CD4-positive, alpha-beta T cell treated with Interleukin-21 for 1 hour (primary cell): ENCODE results near the gene DDX31.

Experiments
- DNase-seq: peaks from one replicate; pipeline ENCODE4 v3.0.0-alpha.2; 2020

The DDX31 gene

GRCh38 chr9:132671620-132672412 lies 2.0 kb upstream of the DDX31 start:
- no peak for DNase-seq

- DNase-seq = peak; percentile 80
Measured at GRCh38 chr9:132670457-132671391, 941 bp upstream of the DDX31 start, which contains the start of gene GTF3C4. Gene GTF3C4, plus strand, starts transcription at chr9:132670464. Its CDS starts 135 bp downstream, at chr9:132670599.

GRCh38 chr9:132669319-132669697 lies 475 bp downstream of the DDX31 start:
- no peak for DNase-seq

- no peak for DNase-seq
Measured at GRCh38 chr9:132663851-132664250, 5.9 kb downstream of the DDX31 start.

DNA sequence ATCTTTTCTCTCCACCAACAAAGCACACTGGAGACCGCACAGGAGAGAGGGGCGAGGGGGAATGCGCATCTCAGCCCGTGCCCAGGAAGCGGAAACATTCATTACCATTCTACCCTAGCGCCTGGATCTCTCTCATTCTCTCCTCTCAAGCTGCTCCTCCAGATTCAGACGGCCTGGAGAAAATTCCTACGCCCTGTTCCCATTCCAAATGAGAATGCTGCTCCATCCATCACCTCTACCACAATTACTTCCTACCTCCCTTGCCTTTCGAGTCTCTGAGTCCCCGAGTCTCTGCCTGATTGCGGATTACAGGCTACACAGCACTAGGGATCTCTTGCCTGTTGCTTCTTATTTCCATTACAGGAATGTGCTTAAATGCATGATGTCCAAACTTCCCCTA lies 6.7 kb downstream of the DDX31 start:
- DNase-seq = no peak

- DNase-seq = no peak
Measured at GRCh38 chr9:132662152-132662945, 7.4 kb downstream of the DDX31 start.

- DNase-seq = no peak
Measured at GRCh38 chr9:132656299-132656698, 13.5 kb downstream of the DDX31 start.

DNA sequence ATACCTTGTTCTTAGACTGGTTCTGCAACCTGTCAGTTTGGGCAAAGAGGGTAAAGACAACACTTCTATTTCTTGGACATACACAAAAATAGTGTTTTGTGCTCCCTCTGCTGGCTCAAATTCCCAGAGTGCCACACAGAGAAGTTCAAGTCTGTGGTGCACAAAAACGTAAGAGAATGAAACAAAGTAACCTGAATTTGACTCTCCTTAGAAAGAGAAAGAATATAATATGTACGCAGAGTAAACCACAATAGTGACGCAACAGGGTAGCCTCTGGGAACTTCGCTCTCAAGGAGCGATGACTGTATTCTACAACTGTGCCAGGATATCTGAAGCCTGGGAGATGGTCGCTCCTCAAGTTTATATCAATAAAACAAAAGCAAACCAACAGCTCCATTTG lies 18.5 kb downstream of the DDX31 start:
- DNase-seq = no peak

- DNase-seq = no peak
Measured at GRCh38 chr9:132648685-132649084, 21.1 kb downstream of the DDX31 start.

DNA sequence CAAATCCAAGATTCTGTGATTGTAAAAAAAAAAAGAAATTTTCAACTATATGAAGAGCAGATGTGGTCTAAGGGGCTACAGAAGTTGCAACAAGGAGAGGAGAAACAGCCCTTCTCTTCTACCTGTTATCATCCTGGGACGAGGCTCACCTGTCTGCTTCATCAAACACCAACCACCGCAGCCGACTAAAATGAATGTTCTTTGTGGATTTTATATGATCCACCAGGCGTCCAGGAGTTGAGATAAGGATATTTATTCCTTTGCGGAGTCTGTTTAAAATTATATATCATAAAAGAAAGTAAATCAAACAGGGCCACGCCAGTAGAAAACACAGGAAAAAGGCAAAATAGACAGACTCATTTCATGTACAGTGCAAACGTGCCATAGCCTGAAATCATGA lies 21.5 kb downstream of the DDX31 start:
- DNase-seq = no peak

- DNase-seq = no peak
Measured at GRCh38 chr9:132647806-132648205, 22.0 kb downstream of the DDX31 start.

DNA sequence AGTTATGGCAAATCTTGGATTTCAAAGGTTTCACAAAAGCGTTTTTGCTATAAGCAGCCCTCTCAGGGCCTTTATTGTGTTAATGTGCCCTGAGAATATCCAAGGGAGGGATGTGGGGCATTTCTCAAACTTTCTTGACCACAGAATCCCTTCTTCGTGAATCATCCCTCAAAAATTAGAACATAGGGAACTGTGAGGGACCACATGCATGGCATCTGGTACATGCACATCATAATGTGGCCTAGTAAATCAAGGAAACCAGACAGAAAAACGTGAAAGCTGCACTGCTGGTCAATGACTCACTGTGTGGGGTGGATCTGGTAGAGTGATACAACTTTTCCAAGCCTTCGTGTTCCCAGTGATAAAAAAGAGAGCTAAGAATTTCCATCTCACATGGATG lies 22.4 kb downstream of the DDX31 start:
- DNase-seq = no peak

- no peak for DNase-seq
Measured at GRCh38 chr9:132646726-132647125, 23.1 kb downstream of the DDX31 start.

DNA sequence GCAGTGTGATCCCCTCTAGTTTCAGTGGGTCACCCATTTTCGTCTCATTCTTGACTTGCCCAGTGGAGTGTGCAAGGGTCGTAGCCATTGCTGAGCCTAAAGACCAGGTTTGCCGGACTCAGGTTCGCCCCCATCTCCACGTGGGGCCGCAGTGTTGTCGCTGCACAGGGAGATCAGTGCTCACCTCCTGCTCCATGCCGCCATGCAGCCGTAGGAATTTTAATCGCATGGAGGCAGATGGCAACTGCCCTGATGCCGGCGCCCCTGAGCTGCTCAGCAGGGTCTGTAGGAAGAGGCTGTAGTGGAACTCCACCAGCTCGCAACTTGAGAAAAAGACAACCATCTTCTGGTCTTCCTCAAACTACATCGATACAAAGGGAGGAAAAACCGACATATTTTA lies 24.1 kb downstream of the DDX31 start:
- DNase-seq = no peak

DNA sequence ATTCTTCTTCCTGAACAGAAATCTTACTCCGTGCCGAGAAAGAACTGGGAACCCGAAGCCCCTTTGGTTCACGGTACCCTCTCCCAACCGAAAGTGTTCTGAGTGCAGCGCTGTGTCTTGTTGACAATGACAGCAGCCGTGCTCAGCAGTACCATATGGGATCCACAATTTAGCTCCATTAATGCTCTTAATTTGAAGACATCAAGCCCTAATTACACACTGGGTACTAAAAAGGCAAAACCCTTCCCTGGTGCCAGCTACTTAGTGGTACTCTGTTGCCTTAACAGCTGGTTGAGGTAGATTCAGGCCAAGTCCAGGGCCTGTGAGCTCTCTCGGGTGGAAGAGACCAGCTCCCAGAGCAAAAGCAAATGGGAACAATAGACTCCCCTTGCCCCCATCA lies 24.5 kb downstream of the DDX31 start:
- no peak for DNase-seq

- no peak for DNase-seq
Measured at GRCh38 chr9:132644251-132644650, 25.5 kb downstream of the DDX31 start.

GRCh38 chr9:132641216-132641615 lies 28.6 kb downstream of the DDX31 start:
- no peak for DNase-seq

- no peak for DNase-seq
Measured at GRCh38 chr9:132639322-132639721, 30.5 kb downstream of the DDX31 start.

- DNase-seq = no peak
Measured at GRCh38 chr9:132638240-132638639, 31.5 kb downstream of the DDX31 start.

GRCh38 chr9:132637801-132638200 lies 32.0 kb downstream of the DDX31 start:
- no peak for DNase-seq

GRCh38 chr9:132637351-132637750 lies 32.4 kb downstream of the DDX31 start:
- no peak for DNase-seq

DNA sequence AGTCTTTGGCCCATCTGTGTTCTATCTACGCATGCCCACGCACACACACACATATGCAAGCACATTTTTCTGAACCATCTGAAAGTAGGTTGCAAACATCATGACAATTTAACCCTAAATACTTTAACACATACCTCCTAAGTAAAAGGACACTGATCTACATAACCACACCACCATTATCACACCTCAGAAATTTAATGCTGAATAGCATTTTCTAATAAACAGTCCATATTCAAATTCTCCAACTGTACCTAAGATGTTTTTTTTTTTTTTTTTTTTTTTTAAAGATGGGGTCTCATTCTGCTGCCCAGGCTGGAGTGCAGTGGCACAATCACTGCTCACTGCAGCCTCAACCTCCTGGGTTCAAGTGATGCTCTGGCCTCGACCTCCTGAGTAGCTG lies 35.5 kb downstream of the DDX31 start:
- no peak for DNase-seq
